Fibroblast of mammary gland (primary cell): ENCODE results near the gene UST.
"Not testable (repeated sequence)": the region's sequence is repeated elsewhere in the genome, so short reads cannot be mapped to it uniquely, and the experiment has no call there.

Source experiments
- DNase-seq: peaks from one replicate; pipeline ENCODE4 v3.0.0-alpha.2; 2010; ENCODE audit warnings: low read depth
- H3K4me3 ChIP-seq: 2 replicates; pipeline ENCODE4 v1.5.1; 2011; ENCODE audit warnings: low read depth, mild to moderate bottlenecking, low read length, moderate library complexity; ENCODE audit not compliant: control insufficient read depth
- CTCF ChIP-seq: conservative IDR thresholded peaks from 2 replicates; pipeline ENCODE4 v1.5.1; 2011; ENCODE audit warnings: low read depth, low read length, inconsistent platforms; ENCODE audit not compliant: control insufficient read depth, insufficient read depth

UST gene

GRCh38 chr6:149004664-149005063 is 257.8 kb downstream of the UST start:
- no peak for TF ChIP-seq CTCF
- no peak overlapping the region for H3K4me3 ChIP-seq
- no peak for DNase-seq

- H3K4me3 ChIP-seq, DNase-seq: not testable (repeated sequence)
Measured at GRCh38 chr6:149006236-149006635, 259.4 kb downstream of the UST start.

GRCh38 chr6:149006671-149007070 is 259.8 kb downstream of the UST start:
- no peak for TF ChIP-seq CTCF
- no peak for DNase-seq
- H3K4me3 ChIP-seq = no peak overlapping the region

GRCh38 chr6:149007846-149008245 is 261.0 kb downstream of the UST start:
- H3K4me3 ChIP-seq = no peak overlapping the region
- TF ChIP-seq CTCF = no peak
- no peak for DNase-seq

GRCh38 chr6:149008741-149009140 is 261.9 kb downstream of the UST start:
- no peak overlapping the region for H3K4me3 ChIP-seq
- no peak for TF ChIP-seq CTCF

GRCh38 chr6:149012040-149012545 is 265.3 kb downstream of the UST start:
- H3K4me3 ChIP-seq = no peak overlapping the region
- peak; percentile 100 for DNase-seq

More at GRCh38 chr6:149008741-149009140, 261.9 kb downstream of the UST start:
- DNase-seq = no peak

More at GRCh38 chr6:149012040-149012545, 265.3 kb downstream of the UST start:
- no peak for TF ChIP-seq CTCF
